AG09309 (cell line): ENCODE measurements around the gene KIF14.
A peak's percentile ranks its signal among the peaks of the same experiment; 100 is the strongest.

Experiments used
- DNase-seq: peaks from one replicate; pipeline ENCODE4 v3.0.0-alpha.2; 2010; ENCODE audit warnings: low read depth
- H3K4me3 ChIP-seq: 2 replicates; pipeline ENCODE4 v1.5.1; 2011; ENCODE audit warnings: mild to moderate bottlenecking, low read depth, low read length, moderate library complexity; ENCODE audit not compliant: control insufficient read depth
- TF ChIP-seq, protein P1 (sequence below): IDR thresholded peaks from 2 replicates; pipeline ENCODE4 v1.5.1; 2011; ENCODE audit warnings: mild to moderate bottlenecking, low read depth, low read length, inconsistent platforms; ENCODE audit not compliant: insufficient read depth, control insufficient read depth; ENCODE audit errors: missing control alignments

The KIF14 gene, protein sequence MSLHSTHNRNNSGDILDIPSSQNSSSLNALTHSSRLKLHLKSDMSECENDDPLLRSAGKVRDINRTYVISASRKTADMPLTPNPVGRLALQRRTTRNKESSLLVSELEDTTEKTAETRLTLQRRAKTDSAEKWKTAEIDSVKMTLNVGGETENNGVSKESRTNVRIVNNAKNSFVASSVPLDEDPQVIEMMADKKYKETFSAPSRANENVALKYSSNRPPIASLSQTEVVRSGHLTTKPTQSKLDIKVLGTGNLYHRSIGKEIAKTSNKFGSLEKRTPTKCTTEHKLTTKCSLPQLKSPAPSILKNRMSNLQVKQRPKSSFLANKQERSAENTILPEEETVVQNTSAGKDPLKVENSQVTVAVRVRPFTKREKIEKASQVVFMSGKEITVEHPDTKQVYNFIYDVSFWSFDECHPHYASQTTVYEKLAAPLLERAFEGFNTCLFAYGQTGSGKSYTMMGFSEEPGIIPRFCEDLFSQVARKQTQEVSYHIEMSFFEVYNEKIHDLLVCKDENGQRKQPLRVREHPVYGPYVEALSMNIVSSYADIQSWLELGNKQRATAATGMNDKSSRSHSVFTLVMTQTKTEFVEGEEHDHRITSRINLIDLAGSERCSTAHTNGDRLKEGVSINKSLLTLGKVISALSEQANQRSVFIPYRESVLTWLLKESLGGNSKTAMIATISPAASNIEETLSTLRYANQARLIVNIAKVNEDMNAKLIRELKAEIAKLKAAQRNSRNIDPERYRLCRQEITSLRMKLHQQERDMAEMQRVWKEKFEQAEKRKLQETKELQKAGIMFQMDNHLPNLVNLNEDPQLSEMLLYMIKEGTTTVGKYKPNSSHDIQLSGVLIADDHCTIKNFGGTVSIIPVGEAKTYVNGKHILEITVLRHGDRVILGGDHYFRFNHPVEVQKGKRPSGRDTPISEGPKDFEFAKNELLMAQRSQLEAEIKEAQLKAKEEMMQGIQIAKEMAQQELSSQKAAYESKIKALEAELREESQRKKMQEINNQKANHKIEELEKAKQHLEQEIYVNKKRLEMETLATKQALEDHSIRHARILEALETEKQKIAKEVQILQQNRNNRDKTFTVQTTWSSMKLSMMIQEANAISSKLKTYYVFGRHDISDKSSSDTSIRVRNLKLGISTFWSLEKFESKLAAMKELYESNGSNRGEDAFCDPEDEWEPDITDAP (N-terminal part only)

GRCh38 chr1:200620273-200621131, at the start of gene KIF14:
TSS of gene KIF14 (minus strand) at chr1:200620751. CDS start at chr1:200618723, 2,028 bp downstream.
- TF ChIP-seq, protein P1, sequence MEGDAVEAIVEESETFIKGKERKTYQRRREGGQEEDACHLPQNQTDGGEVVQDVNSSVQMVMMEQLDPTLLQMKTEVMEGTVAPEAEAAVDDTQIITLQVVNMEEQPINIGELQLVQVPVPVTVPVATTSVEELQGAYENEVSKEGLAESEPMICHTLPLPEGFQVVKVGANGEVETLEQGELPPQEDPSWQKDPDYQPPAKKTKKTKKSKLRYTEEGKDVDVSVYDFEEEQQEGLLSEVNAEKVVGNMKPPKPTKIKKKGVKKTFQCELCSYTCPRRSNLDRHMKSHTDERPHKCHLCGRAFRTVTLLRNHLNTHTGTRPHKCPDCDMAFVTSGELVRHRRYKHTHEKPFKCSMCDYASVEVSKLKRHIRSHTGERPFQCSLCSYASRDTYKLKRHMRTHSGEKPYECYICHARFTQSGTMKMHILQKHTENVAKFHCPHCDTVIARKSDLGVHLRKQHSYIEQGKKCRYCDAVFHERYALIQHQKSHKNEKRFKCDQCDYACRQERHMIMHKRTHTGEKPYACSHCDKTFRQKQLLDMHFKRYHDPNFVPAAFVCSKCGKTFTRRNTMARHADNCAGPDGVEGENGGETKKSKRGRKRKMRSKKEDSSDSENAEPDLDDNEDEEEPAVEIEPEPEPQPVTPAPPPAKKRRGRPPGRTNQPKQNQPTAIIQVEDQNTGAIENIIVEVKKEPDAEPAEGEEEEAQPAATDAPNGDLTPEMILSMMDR, result no peak
- no peak for DNase-seq
- peak within 1 kb of the TSS; percentile 70 for H3K4me3 ChIP-seq

- TF ChIP-seq, protein P1, result no peak
Observed at GRCh38 chr1:200669314-200670241, 49.0 kb upstream of the KIF14 start, which contains the start of gene DDX59. TSS of gene DDX59 (minus strand) at chr1:200669907. CDS start at chr1:200666740, 3,167 bp downstream.

GRCh38 chr1:200668514-200669313, 48.2 kb upstream of the KIF14 start:
- H3K4me3 ChIP-seq, result peak overlapping the region; percentile 68
- TF ChIP-seq, protein P1, result no peak
- DNase-seq, result no peak

More at GRCh38 chr1:200669314-200670241, 49.0 kb upstream of the KIF14 start, which contains the start of gene DDX59:
- peak within 1 kb of the TSS; percentile 68 for H3K4me3 ChIP-seq
- DNase-seq, result peak; percentile 91

DNA sequence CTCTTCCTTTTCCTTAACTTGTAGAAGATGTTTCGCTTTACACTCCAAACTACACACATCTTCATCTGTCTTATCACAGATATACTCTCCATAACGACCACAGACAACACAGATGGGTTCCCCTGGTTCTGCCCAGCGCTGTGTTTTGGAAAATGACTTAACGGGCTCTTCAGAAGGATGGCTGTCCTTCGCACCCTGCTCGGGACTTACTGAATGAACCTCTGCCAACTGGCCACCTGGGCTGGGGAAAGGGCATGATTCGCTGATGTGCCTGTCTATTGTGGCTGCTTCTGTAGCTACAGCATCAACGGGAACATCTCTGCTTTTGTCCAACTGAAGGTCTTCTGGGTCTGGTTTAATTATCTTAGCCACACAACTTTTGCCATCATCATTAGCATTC, 45.8 kb upstream of the KIF14 start:
- TF ChIP-seq, protein P1, result no peak
- no peak for DNase-seq
- H3K4me3 ChIP-seq, result no peak overlapping the region

GRCh38 chr1:200665861-200666260, 45.3 kb upstream of the KIF14 start:
- DNase-seq, result no peak
- TF ChIP-seq, protein P1, result no peak
- no peak overlapping the region for H3K4me3 ChIP-seq
